GM04504 (cell line): ENCODE measurements around the gene NHP2.

ENCODE experiments used
- DNase-seq: peaks from one replicate; pipeline ENCODE4 v3.0.0-alpha.2; 2012; ENCODE audit warnings: low read depth

Gene NHP2

DNA sequence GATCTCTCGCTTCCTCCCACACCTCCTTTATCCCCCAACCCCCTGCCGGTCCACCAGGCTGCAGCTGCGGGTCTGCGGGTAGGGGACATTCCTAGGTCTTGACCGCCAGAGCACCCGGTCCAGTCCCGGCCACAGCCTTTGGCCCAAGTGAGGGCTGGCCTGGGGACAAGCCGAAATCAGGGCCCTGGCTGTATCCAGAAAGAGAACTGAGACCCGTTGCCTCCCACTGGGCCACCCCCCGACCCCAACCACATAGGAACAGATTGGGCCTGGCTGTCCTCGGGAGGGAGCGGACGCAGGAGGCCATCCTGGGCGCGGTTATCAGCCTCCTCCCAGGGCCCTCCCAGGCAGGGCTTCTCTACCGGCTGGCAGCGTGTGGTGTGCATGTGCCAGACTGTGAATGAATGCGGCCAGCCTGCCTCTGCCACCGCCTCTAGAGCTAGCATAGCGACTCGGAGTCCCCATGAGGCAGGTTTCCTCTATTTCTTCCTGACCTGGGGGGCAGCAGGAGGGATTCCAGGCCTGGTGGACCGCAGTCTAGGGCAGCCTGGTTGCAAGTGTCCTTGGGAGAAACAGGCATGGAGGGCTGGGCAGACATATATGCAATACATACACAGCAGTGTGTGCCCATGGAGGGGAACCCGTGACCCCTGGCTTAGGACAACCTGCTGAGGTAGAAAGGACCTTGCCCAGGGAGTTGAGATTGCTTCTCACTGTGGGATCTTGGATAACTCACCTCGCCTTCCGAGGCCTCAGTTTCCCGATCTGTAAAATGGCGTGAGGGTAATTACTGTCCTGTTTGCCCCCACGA, 39.2 kb downstream of the NHP2 start:
- DNase-seq, result no peak

DNA sequence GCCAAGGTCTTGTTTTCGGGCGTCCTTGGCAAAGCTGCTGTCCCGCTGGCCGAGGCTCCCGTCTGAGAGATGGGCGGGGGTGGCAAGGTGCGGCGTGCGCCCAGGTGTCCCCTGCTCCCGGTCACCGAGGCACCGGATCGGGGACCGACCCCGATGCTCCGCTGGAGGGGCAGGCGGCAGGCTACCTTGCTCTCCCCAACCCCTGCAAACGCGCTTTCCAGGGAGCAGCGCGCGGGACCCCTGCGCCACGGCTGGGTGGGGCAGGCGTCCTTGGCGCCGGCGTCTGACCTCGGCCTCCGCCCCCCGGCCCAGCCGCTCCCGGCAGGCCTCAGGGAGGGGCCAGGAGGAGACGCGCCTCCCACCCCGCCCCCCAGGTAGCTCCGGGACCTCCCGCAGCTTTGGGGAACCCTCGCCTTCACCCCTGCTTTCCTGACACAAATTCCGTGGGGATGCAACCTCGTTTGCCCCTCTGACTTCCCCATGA, 39.8 kb downstream of the NHP2 start:
- DNase-seq, result no peak

DNA sequence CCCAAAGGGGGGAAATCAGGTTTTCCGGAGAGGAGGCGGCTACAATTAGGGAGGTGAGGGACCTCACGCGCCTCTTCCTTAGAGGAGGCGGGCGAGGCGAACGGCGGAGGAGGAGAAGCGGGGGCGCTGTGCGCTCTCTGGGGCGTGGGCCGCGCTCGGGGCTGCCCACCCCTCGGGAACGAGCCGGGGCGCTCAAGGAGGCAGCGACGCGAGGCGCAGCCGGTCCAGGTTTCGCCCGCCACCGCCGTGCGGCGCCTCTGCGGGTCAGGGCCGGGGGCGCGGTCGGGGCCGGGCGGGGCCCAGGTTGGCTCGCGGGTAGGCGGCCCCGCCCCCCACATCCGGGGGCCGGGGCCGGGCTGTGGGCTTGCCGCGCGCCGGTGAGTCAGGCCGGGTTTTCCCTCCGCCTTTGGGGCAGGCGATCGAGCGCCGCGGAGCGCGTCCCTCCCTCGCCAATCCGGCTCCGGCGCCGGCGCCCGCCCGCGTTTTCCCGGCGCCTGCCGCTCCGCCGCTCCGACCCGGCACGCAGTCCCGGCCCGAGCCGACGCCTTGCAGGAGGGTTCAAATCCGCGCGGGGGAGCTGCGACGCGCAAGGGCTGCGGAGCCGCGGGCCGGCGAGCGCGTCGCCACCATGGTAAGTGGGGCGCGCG, 40.4 kb downstream of the NHP2 start, which contains the start of gene N4BP3:
N4BP3 (plus strand) TSS at position 392 of the 647 bp plus-strand sequence. CDS start 6,052 bp downstream, outside the sequence.
- no peak for DNase-seq

DNA sequence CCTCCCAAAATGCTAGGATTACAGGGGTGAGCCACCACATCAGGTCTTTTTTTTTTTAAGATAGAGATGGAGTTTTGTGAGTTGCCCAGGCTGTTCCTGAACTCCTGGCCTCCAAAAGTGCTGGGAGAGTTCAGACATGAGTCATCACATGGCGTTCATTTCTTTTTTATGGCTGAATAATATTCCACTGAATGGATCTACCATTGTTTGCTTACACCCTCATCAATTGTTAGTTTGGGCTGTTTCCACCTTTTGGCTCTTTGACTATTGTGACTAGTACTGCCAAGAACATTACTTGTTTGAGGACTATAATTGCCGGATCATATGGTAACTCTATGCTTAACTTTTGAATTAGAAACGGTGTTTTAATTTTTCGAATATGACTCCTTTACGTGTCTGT, 41.1 kb downstream of the NHP2 start:
- no peak for DNase-seq

DNA sequence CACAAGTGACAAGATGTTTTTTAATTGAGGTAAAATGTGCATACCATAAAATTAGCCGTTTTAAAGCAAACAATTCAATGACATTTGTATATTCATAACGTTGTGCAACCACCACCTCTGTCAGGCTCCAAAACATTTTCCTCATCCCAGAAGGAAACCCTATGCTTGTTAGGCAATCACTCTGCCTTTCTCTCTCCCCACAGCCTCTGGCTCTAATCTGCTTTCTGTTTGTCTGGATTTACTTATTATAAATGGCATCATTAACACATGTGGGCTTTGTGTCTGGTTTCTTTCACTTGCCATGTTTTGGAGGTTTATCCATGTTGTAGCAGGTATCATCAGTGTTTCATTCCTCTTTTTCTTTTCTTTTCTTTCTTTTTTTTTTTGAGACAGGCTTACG, 41.8 kb downstream of the NHP2 start:
- peak; percentile 27 for DNase-seq

DNA sequence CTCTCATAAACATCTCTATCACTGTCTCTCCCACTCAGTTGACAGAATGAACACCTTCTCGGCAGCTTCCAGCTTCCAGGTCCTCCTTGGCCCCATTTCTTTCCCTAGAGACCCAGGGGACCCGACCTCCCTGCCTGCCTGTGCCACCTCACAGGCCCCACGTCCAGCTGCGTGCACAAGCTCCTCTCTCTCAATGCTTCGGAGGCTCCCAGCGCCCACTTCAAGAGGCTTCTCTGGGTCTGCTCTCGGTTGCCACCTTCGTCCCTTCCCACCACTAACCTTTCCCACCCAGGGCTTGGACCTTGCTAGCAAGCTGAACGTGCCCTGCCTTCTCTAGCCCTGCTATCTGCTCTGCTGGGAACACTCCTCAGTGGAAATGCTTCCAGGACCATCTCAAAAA, 43.2 kb downstream of the NHP2 start:
- no peak for DNase-seq

DNA sequence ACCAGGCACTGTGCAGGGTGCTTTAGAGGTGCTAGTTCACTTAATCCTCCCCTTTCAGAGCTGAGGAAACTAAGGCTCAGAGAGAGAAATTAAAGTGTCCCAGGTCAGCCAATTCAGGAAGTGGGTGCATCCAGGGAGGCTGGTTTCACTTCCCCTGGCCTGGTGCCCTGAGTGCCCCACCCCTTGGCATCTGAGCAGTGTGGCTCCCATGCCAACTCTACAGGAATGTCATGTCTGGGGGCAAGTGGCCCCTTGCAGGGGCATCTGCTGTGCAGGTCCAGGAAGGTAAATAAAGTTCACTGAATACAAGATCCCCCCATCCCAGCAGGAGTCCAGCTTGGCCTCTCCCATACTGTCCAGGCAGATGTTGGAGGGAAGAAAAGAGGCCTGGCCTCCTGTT, 44.7 kb downstream of the NHP2 start:
- no peak for DNase-seq

DNA sequence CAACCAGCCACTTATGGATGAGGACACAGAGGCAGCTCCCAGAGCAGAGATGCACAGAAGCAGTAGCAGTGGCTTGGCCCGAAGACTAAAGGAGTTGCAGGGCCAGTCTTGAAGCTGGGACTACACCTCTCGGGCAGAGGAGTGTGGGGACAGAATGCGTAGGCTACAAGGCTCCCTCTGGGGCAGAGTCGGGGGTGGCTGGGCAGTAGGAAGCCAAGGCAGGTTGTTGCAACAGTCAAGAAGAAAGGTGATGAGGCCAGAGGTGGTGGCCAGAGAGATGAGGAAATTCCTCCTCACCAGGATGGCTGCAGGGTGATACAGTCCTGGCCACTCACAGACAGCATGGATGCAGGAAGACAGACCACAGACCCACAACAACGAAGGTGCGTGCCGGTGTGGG, 45.2 kb downstream of the NHP2 start:
- no peak for DNase-seq

DNA sequence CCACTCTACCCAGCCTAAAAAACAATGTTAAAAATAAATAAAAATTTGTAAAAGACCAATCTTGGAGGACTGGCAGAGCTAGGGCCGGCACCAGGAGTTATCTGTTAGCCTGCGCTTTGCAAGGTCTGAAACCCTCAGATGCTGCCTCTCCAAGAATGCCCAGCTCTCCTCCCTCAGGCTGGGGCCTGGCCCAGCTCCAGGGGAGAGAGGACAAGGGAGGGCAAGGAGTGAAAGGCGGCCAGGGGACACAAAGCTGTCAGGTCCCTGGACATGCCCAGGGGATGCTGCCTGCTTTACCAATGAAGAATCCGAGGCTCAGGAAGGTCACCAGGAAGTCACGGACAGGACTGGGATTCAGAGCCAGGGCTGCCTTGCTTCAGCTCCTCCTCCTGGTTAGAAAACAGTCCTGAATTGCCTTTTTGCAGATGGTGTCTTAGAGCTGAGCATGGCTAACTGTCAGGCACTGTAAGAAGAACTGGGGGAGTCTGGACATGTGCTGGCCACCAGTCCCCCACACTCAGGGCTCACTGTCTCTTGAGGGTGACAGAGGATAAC, 45.9 kb downstream of the NHP2 start:
- no peak for DNase-seq

DNA sequence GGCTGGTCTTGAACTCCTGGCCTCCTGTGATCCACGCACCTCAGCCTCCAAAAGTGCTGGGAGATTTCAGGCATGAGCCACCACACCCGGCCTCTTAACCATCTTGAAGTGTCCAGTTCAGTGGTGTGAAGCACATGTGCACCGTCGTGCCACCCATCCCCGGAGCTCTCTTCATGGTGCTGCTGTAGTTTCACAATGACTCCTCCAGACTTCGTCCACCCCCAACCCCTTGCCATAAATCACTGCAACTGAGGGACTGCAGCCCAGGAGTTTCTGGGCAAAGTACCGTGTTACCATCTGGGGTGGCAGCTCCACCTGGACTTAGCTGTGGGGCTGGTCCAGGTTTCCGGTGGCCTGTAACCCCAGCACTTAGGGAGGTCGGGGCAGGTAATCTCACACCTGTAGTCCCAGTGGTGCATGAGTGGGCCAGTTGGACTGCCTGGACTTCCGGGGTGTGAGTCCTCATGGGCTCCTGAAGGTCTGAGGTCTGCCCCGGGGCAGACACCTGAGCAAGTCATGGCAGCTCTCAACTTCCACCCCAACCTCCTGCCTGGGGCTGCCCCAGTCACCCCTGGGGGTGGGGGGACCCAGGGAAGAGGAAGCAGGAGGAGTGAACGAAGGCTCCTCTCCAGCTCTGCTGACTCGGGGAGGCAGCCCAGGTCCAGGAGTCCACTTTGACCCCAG, 47.0 kb downstream of the NHP2 start:
- DNase-seq, result no peak

DNA sequence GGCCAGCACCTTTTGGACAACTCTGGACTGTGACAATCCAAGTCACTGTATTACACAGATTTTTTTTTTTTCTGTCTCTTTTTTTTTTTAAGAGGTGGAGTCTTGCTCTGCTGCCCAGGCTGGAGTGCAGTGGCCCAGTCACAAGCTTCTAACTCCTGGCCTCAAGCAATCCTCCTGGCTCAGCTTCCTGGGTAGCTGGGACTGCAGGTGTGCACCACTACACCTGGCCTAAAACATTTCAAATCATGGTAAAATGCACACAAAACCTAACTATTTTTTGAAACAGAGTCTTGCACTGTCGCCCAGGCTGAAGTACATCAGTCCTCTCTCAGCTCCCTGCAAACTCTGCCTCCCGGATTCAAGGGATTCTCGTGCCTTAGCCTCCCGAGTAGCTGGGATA, 47.6 kb downstream of the NHP2 start:
- no peak for DNase-seq

DNA sequence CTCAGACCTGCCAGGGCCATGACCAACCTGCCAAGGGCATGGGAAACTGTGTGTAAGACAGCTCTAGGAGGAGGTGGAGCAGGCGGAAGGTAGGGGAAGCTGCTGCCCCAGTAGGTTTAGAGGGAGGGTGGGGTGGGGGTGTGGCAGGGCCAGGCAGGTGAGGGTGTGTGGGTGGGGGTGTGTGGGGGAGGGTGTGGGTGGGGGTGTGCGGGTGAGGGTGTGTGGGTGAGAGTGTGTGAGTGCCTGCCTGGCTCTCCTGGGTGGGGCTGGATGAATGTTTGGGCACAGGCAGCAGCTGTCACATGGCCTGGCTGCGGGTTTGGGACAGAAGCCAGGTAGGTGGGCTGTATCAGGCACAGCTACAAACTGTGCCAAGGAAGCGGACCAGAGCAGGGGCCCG, 49.2 kb downstream of the NHP2 start:
- no peak for DNase-seq

DNA sequence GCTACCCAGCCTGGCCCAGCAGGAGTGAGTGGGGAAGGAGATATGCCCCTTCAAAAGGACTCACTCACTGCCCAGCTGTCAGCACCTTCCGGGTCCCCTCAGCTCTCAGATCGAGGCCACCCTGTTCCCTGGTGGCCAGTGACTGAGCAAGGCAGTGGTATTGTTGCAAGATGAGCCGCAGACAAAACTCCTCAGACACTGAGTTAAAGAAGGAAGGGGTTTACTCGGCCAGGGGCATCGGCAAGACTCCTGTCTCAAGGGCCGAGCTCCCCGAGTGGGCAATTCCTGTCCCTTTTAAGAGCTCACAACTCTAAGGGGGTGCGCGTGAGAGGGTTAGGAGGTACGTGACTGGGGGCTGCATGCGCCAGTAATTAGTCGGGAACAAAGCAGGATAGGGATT, 50.1 kb downstream of the NHP2 start:
- DNase-seq, result no peak
